GM21515 (cell line): ENCODE results near the gene GOLPH3L.
"Not testable (repeated sequence)": the region's sequence is repeated elsewhere in the genome, so short reads cannot be mapped to it uniquely, and the experiment has no call there.

Experiments used
- ATAC-seq: cut with Tn5 transposase; IDR thresholded peaks from one replicate; pipeline ENCODE4 v1.9.1; 2021; ENCODE audit not compliant: unreplicated experiment

GOLPH3L gene

GRCh38 chr1:150660584-150660983 is 36.4 kb downstream of the GOLPH3L start:
- ATAC-seq, result no peak

GRCh38 chr1:150657064-150657463 is 39.9 kb downstream of the GOLPH3L start:
- ATAC-seq, result not testable (repeated sequence)

- not testable (repeated sequence) for ATAC-seq
Measured at GRCh38 chr1:150654635-150655034, 42.3 kb downstream of the GOLPH3L start.

- ATAC-seq, result no peak
Measured at GRCh38 chr1:150650193-150650592, 46.8 kb downstream of the GOLPH3L start.

GRCh38 chr1:150649441-150650075 is 47.4 kb downstream of the GOLPH3L start:
- no peak for ATAC-seq

GRCh38 chr1:150642296-150642695 is 54.7 kb downstream of the GOLPH3L start:
- ATAC-seq, result no peak

GRCh38 chr1:150641126-150641815 is 55.7 kb downstream of the GOLPH3L start:
- ATAC-seq, result not testable (repeated sequence)

GRCh38 chr1:150638430-150638829 is 58.5 kb downstream of the GOLPH3L start:
- ATAC-seq, result not testable (repeated sequence)

GRCh38 chr1:150634839-150635622 is 61.9 kb downstream of the GOLPH3L start:
- not testable (repeated sequence) for ATAC-seq

GRCh38 chr1:150629115-150629928 is 67.6 kb downstream of the GOLPH3L start, which contains the start of gene ENSA:
TSS of gene ENSA (minus strand) at chr1:150629612. CDS start at chr1:150629470, 142 bp downstream.
- peak; percentile 90 for ATAC-seq

- no peak for ATAC-seq
Measured at GRCh38 chr1:150628766-150629114, 68.2 kb downstream of the GOLPH3L start.

- no peak for ATAC-seq
Measured at GRCh38 chr1:150627826-150628410, 69.0 kb downstream of the GOLPH3L start.

GRCh38 chr1:150626150-150626549 is 70.8 kb downstream of the GOLPH3L start:
- ATAC-seq, result no peak

- not testable (repeated sequence) for ATAC-seq
Measured at GRCh38 chr1:150624546-150624945, 72.4 kb downstream of the GOLPH3L start.

GRCh38 chr1:150624134-150624533 is 72.8 kb downstream of the GOLPH3L start:
- ATAC-seq, result not testable (repeated sequence)

GRCh38 chr1:150622303-150622975 is 74.5 kb downstream of the GOLPH3L start:
- ATAC-seq, result no peak

- ATAC-seq, result no peak
Measured at GRCh38 chr1:150621497-150622302, 75.3 kb downstream of the GOLPH3L start.

- no peak for ATAC-seq
Measured at GRCh38 chr1:150620919-150621318, 76.0 kb downstream of the GOLPH3L start.
